Muscle of arm (tissue), 12 donors: Measurements from ENCODE around the gene ILF2. TPM values are rescaled to one million over a fixed set of nuclear protein-coding genes. Genes with fewer than 3 reads are reported as not detected.
A peak's percentile ranks its signal among the peaks of the same experiment; 100 is the strongest.
"Not testable (repeated sequence)": the region's sequence is repeated elsewhere in the genome, so short reads cannot be mapped to it uniquely, and the experiment has no call there.

Experiments
- DNase-seq: peaks from one replicate; pipeline ENCODE4 v3.0.0-alpha.2; 2013
- polyA plus RNA-seq, 12 donors: library from polyadenylated mRNA; unstranded; fragments of 120-200 nt; gene quantifications; one replicate each; pipeline ENCODE4 v1.2.1, GENCODE V29; 2013; ENCODE audit not compliant: insufficient read length in 12 of 12

ILF2 gene
- polyA plus RNA-seq, 12 donors: 131 to 211 (median 169) TPM; not detected in 1

GRCh38 chr1:153652805-153653500, 17.8 kb downstream of the ILF2 start:
- DNase-seq: no peak

- DNase-seq: no peak
Observed at GRCh38 chr1:153651771-153652170, 19.0 kb downstream of the ILF2 start.

GRCh38 chr1:153649863-153650235, 20.9 kb downstream of the ILF2 start:
- DNase-seq: peak; percentile 55

GRCh38 chr1:153649137-153649862, 21.5 kb downstream of the ILF2 start:
- DNase-seq: no peak

GRCh38 chr1:153648000-153648643, 22.7 kb downstream of the ILF2 start:
- DNase-seq: no peak

GRCh38 chr1:153647346-153647714, 23.5 kb downstream of the ILF2 start:
- no peak for DNase-seq

- DNase-seq: no peak
Observed at GRCh38 chr1:153646672-153647345, 24.0 kb downstream of the ILF2 start.

GRCh38 chr1:153643816-153644215, 27.0 kb downstream of the ILF2 start:
- no peak for DNase-seq

- DNase-seq: no peak
Observed at GRCh38 chr1:153643100-153643499, 27.7 kb downstream of the ILF2 start.

GRCh38 chr1:153642161-153642560, 28.6 kb downstream of the ILF2 start:
- DNase-seq: no peak

GRCh38 chr1:153640861-153641260, 29.9 kb downstream of the ILF2 start:
- no peak for DNase-seq

GRCh38 chr1:153640213-153640612, 30.6 kb downstream of the ILF2 start:
- not testable (repeated sequence) for DNase-seq

GRCh38 chr1:153639280-153639679, 31.5 kb downstream of the ILF2 start:
- no peak for DNase-seq

- DNase-seq: no peak
Observed at GRCh38 chr1:153638261-153638660, 32.5 kb downstream of the ILF2 start.

GRCh38 chr1:153636312-153636711, 34.5 kb downstream of the ILF2 start:
- DNase-seq: no peak

- DNase-seq: no peak
Observed at GRCh38 chr1:153635872-153636271, 34.9 kb downstream of the ILF2 start.

GRCh38 chr1:153633754-153634665, 36.8 kb downstream of the ILF2 start, which contains the start of gene CHTOP:
Gene CHTOP, plus strand, starts transcription at chr1:153634066. Its CDS starts 2,523 bp downstream, at chr1:153636589.
- DNase-seq: peak; percentile 99

GRCh38 chr1:153633161-153633753, 37.5 kb downstream of the ILF2 start:
- DNase-seq: no peak

- no peak for DNase-seq
Observed at GRCh38 chr1:153631047-153632022, 39.5 kb downstream of the ILF2 start.

GRCh38 chr1:153630384-153630783, 40.4 kb downstream of the ILF2 start:
- DNase-seq: no peak
